GM21723 (cell line): Measurements from ENCODE around the gene GPX6.
"Not testable (repeated sequence)": the region's sequence is repeated elsewhere in the genome, so short reads cannot be mapped to it uniquely, and the experiment has no call there.

Experiments used
- ATAC-seq: cut with Tn5 transposase; IDR thresholded peaks from one replicate; pipeline ENCODE4 v1.9.1; 2021; ENCODE audit warnings: mild to moderate bottlenecking, moderate library complexity; ENCODE audit not compliant: unreplicated experiment

Gene GPX6

GRCh38 chr6:28515676-28516075, at the start of gene GPX6:
GPX6 (minus strand) TSS chr6:28515793; CDS start chr6:28515743, 50 bp downstream.
- no peak for ATAC-seq

DNA sequence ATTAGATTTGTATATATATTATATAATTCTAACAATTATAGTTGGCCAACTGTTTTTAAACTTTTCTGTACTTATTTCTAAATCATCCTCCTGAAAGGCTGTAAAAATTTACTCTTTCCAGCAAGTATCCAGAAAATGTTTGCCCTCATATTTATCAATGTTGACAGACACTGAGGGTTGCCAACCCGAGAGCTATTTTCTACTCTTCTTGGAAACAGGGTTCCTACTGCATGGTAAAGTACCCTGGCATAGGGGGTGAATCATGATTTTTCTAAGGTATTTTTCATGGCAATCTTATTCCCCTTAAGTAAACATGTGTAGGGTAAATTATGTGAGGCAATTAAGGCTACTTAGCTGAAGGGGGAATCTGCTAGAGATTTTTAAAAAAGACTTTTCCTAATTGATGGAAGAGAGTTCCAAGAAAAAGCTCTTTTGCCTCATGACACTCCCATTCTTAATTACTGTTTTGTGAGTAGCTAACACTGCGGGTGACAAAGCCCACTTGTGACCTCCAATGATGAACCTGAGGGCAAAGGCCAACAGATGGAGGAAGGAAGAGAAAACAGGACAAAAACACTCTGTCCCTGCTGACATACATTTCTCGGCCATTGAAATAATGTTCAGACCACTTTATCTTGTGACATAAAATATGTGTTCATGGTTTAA, 48.0 kb upstream of the GPX6 start:
- no peak for ATAC-seq

DNA sequence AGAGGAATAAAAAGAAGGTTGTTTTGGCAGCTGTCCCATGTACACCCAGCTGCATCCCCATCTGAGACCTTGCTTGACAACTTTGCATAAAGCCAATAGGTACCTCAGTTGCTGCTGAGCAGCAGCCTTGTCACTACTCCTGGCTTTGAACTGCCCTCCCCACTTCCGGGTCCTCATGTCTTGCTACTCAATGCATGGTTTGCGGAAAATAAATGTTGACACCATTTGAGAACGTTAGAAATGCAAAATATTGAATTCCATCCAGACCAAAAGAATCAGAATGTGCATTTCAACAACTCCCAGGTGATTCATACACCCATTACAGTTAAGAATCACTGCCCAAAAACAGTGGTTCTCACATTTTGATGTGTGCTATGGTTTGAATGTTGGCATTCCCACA, 43.0 kb upstream of the GPX6 start:
- ATAC-seq: no peak

- ATAC-seq: no peak
These were observed 39.5 kb upstream of the GPX6 start for GRCh38 chr6:28555136-28555535.

DNA sequence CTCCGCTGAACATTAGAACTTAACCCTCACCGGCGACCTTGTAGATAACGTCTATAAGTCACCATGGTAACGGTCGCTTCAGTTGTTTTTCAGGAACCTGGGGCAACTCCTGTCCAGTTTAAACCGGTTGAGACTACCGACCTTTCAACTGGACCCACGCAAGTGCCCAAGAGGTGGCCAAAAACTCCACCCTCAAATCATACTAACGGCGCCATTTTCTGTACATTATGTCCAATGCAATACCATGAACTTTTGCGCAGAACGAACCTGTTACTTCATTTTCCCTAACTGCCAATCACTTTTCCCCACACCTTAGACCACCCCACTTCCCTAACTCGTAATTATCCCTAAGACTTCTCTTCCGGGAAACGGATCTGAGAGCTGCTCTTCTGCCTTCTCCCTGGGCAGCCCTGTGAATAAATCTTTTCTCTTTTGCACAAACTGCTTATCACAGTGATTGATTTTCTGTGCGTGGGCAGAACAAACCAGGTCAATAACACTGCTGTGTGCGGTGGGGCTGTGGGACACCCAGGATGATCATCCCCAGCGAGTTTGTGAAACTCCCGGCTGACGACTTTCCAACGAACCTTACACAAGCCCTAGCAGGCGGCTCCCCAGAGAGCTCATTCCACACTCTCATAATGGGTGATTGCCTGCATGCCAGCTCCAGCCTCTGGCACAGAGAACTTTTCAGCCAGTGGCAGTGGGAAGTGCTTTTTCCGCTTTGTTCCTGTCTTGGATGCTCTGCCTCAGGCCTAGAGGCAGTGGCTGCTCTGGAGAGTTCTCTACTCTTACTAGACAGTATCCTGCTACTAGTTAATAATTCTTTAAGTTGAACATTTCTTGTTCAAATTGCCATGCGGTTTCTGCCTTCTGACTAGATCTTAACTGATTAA, 38.6 kb upstream of the GPX6 start:
- no peak for ATAC-seq

- no peak for ATAC-seq
These were observed 37.9 kb upstream of the GPX6 start for GRCh38 chr6:28553384-28553985.

GRCh38 chr6:28551891-28552666, 36.5 kb upstream of the GPX6 start:
- no peak for ATAC-seq

- ATAC-seq: not testable (repeated sequence)
These were observed 31.4 kb upstream of the GPX6 start for GRCh38 chr6:28547003-28547402.

- no peak for ATAC-seq
These were observed 30.4 kb upstream of the GPX6 start for GRCh38 chr6:28545955-28546354.

DNA sequence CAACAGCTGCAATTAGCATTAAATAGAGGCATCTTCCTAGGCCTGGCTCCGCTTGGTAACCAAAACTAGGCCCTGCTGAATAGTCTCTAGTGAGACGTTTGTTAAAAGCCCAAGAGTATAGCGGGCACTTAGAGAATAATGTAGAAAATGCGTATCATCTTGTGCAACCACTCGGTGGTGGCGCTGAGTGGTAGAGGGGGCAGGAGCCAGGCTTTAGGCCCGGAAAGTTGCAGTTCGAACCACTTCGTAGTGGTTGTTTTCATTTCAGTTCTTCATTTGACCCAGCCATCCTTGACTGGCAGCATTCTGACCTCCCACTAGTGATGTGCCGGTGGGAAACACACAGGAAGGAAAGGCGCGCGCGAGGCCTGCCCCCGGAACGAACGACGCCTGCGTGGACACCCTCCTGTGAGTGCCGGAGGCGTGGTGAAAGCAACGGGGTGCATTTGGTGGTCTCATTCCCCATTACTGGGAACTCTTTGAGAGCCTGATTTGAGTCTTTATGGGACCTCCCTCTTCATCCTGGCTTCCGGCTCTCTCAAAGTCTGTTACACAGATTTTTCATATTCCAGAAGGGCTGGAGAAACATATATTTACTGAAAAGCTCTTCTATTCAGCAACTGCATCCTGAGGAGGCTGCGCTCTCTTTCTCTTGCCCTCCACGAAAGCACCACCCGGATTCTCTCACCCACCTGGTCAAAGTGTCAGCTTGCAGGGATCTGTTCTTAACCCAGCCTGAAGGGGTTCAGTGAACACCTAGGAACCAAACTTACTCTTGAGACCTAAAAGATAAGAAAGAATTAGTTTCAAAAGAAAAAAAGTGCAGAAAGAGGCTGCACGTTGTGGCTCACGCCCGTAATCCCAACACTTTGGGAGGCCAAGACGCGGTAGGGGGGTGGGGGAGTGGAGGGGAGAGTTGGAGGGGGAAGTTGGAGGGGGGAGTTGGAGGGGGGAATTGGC, 28.3 kb upstream of the GPX6 start:
- ATAC-seq: no peak

DNA sequence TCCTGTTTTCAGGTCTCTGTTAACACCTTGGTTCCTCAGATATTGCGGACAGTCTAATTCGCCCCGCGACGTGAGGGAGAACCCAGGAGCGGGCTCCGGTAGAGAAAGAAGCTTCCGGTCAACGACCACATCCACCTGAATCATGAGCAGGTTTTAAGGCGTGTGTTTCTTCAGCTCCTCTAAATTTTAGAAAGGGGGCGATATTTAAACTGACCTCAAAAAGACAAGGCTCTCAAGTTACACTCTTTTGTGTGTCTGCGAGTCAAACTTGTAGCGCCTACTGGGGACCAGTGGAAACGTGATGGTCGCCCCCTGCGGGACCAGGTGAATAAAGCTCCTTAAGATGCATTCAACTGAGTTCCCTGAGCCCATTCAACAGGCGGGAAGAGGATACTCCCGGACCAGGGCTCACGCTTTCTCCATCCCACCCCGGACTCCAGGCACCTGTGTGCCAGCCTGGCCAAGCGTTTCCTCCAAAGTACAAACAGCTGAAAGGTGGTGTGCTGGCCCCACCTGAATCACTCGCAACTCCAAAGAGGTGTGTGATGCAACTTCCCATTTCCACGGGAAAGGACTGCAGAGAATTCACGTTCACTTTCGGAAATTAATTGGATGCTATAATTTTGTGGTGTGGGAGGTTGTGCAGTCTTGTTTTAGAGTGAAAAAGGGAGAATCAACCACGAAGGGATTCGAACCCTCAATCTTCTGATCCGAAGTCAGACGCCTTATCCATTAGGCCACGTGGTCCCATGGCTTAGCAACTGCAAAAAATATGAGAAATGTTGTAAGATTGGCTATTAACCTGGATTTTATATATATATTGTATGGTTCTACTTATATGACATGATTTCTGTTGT, 27.1 kb upstream of the GPX6 start:
- peak; percentile 75 for ATAC-seq

- no peak for ATAC-seq
These were observed 26.4 kb upstream of the GPX6 start for GRCh38 chr6:28541996-28542395.

- no peak for ATAC-seq
These were observed 22.0 kb upstream of the GPX6 start for GRCh38 chr6:28537509-28538140.

DNA sequence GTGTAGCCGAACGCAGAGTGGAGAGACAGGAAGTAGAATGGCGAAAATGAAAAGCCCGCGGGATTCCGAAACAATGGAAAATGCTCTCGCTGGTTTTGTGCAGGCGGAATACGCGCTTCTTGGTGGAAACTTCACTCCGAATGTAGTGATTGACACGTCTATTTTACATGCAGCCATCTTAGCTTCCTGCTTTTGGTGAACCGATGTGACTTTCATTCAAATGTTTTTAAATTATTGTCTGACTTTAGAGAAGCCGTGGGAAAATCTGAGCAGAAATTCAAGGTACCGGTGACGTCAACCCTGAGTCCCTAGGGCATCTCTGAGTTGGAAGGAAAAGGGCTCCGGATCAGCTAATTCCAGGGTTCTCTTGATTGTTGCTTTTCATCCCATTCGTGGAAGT, 21.5 kb upstream of the GPX6 start:
- no peak for ATAC-seq

- ATAC-seq: no peak
These were observed 19.3 kb upstream of the GPX6 start for GRCh38 chr6:28534875-28535274.

DNA sequence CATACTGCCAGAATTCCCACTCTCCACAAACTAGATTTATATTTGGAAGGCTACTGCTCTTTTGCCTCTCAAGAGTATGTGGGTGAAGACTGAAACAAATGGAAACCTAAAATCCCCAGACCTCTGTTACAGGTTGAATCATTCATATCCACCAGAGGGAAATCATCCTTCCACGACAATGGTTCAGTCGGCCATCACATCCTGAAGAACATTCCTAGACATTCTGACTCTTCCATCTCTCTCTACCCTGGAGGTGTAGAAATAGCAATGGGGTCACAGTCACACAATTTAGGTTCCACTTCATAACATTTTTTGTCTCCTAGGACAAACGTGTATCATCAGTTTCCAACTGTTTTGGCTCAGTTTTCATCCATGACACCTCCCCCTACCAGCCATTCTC, 18.7 kb upstream of the GPX6 start:
- ATAC-seq: no peak

DNA sequence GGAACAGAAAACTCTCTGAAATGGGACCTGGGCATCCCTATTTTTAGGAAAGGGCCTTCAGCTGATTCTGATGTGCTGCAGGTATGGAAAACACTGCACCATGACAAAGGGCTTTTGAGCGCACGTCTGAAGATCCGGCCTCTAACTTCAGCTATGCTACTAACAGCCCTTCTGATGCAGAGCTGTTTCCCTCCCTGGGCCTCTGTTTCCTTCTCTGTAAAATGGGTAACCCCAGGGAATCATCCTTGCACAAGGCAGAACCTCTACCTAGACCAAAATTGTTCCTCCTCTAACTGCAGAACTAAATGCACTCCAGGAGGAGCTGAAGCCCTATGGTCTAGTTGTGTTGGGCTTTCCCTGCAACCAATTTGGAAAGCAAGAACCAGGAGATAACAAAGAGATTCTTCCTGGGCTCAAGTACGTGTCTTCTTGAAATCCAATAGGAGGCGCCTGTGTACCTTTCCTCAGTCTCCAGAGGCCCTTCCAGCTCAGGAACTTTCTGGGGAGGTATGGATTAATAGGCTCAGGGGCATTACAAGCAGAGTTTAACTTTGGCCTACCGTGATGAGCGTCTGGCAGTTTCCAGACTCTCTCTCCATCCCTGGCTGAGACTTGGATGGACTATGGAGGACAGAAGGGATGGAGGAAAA, 16.0 kb upstream of the GPX6 start:
- ATAC-seq: no peak

DNA sequence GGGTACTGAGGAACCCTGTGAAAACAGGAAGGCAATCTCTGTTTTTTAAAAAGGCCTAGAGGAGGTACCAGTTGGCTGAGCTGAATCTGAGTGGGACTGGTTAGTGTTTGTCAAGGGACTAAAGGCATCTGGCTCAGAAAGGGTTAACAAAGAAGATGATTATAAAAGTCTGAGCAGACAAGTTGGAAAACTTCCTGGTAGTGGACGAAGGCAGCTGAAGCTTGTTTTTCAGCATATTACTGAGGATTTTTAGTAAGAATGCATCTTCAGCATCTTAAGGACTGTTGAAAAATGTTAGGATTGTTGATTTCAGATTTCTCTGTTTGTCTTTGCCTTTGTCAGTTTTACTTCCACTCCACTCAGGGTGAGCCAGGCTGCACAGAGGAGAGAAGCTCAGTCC, 15.2 kb upstream of the GPX6 start:
- no peak for ATAC-seq
